LNCaP clone FGC (cell line): ENCODE data around the gene SCAF11.

Experiments
- DNase-seq: peaks from one replicate; pipeline ENCODE4 v3.0.0-alpha.2; 2011; ENCODE audit warnings: low read depth
- H3K4me3 ChIP-seq: 2 replicates; pipeline ENCODE4 v1.5.1; 2011; ENCODE audit warnings: mild to moderate bottlenecking, low read depth, low read length, control low read depth
- CTCF ChIP-seq: IDR thresholded peaks from 2 replicates; pipeline ENCODE4 v1.5.1; 2012; ENCODE audit warnings: mild to moderate bottlenecking; ENCODE audit not compliant: control insufficient read depth, insufficient read depth; ENCODE audit errors: extremely low read depth

SCAF11 gene

GRCh38 chr12:45918818-45919217 is 71.6 kb downstream of the SCAF11 start:
- no peak overlapping the region for H3K4me3 ChIP-seq
- TF ChIP-seq CTCF, result no peak
- DNase-seq, result no peak

- no peak for TF ChIP-seq CTCF
- H3K4me3 ChIP-seq, result no peak overlapping the region
- DNase-seq, result no peak
Measured at GRCh38 chr12:45915405-45915804, 75.0 kb downstream of the SCAF11 start.

GRCh38 chr12:45914090-45914489 is 76.3 kb downstream of the SCAF11 start:
- no peak for DNase-seq
- no peak for TF ChIP-seq CTCF
- H3K4me3 ChIP-seq, result no peak overlapping the region

- no peak overlapping the region for H3K4me3 ChIP-seq
- no peak for TF ChIP-seq CTCF
- no peak for DNase-seq
Measured at GRCh38 chr12:45913631-45914030, 76.7 kb downstream of the SCAF11 start.

- H3K4me3 ChIP-seq, result no peak overlapping the region
- TF ChIP-seq CTCF, result no peak
- no peak for DNase-seq
Measured at GRCh38 chr12:45912774-45913173, 77.6 kb downstream of the SCAF11 start.

- TF ChIP-seq CTCF, result no peak
- H3K4me3 ChIP-seq, result no peak overlapping the region
- no peak for DNase-seq
Measured at GRCh38 chr12:45909041-45909713, 81.2 kb downstream of the SCAF11 start.

GRCh38 chr12:45907955-45908354 is 82.4 kb downstream of the SCAF11 start:
- DNase-seq, result no peak
- TF ChIP-seq CTCF, result no peak

More at GRCh38 chr12:45907955-45908354, 82.4 kb downstream of the SCAF11 start:
- H3K4me3 ChIP-seq, result no peak overlapping the region
